GM13977 (cell line): ENCODE data around the gene ITCH.
"Not testable (repeated sequence)": the region's sequence is repeated elsewhere in the genome, so short reads cannot be mapped to it uniquely, and the experiment has no call there.

Source experiments
- DNase-seq: peaks from one replicate; pipeline ENCODE4 v3.0.0; 2012; ENCODE audit warnings: low spot score
- CTCF ChIP-seq: IDR thresholded peaks from 2 replicates; pipeline ENCODE4 v1.5.1; 2012; ENCODE audit warnings: mild to moderate bottlenecking, control low read depth; ENCODE audit not compliant: insufficient read depth; ENCODE audit errors: extremely low read depth, missing control alignments
- in situ Hi-C: fragments of 300-500 bp; cut with MboI; formaldehyde crosslinking; loops from one replicate; pipeline ENCODE4 v1.12.0; 2022; ENCODE audit warnings: low sequenced_read_pairs, low pct_unique_long_range_greater_than_20kb, mixed read lengths, inconsistent platforms; ENCODE audit not compliant: unreplicated experiment

Gene ITCH

GRCh38 chr20:34421766-34422466 is 58.8 kb downstream of the ITCH start:
- no peak for DNase-seq
- no peak for TF ChIP-seq CTCF
- in situ Hi-C loops, result no loop called here

DNA sequence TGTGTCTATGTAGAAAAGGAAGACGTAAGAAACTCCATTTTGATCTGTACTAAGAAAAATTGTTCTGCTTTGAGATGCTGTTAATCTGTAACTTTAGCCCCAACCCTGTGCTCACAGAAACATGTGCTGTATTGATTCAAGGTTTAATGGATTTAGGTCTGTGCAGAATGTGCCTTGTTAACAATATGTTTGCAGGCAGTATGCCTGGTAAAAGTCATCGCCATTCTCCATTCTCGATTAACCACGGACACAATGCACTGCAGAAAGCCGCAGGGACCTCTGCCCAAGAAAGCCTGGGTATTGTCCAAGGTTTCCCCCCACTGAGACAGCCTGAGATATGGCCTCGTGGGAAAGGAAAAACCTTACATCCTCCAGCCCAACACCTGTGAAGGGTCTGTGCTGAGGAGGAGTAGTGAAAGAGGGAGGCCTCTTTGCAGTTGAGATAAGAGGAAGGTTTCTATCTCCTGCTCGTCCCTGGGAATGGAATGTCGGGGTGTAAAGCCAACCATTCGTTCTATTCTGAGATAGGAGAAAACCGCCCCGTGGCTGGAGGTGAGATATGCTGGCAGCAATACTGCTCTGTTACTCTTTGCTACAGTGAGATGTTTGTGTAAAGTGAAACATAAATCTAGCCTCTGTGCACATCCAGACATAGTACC is 62.1 kb downstream of the ITCH start:
- in situ Hi-C loops, DNase-seq: not testable (repeated sequence)

DNA sequence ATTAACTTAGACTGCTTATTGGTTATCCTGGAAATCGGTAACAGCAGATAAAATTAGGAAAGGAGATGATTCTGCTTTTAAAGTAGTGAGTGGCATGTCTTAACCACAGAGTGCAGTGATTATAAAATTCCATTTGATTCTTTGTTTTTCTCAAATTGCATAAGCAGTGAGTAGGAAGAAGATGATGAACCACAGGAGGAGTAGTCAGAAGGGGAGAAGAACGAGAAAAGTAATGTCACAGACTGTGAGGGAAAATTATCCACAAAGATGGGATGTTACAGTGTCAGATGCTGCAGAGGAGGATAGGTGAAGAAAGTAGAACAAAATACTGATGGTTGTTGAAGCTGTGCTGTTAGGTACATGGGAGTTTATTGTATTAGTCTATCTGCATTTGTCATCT is 63.0 kb downstream of the ITCH start:
- TF ChIP-seq CTCF, result no peak
- DNase-seq, result no peak
- in situ Hi-C loops, result no loop called here

GRCh38 chr20:34427331-34427730 is 64.3 kb downstream of the ITCH start:
- TF ChIP-seq CTCF, result no peak
- in situ Hi-C loops, result no loop called here
- DNase-seq, result no peak

GRCh38 chr20:34427784-34428183 is 64.7 kb downstream of the ITCH start:
- no peak for DNase-seq
- no peak for TF ChIP-seq CTCF
- in situ Hi-C loops, result no loop called here

DNA sequence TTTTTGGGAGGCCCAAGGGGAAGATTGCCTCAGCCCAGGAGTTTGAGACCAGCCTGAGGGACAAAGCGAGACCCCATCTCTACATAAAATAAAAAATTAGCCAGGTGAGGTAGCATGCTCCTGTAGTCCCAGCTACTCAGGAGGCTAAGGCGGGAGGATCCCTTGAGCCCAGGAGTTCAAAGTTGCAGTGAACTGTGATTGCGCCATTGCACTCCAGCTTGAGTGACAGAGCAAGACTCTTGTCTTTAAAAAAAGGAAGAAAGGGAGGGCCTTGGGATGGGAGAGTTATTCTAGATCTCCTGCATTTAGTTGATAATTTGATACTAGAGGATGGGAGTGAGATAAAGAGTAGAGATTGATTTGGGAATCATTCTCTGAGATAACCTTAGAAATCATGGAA is 68.1 kb downstream of the ITCH start:
- DNase-seq, result no peak
- no peak for TF ChIP-seq CTCF
- in situ Hi-C loops, result no loop called here

DNA sequence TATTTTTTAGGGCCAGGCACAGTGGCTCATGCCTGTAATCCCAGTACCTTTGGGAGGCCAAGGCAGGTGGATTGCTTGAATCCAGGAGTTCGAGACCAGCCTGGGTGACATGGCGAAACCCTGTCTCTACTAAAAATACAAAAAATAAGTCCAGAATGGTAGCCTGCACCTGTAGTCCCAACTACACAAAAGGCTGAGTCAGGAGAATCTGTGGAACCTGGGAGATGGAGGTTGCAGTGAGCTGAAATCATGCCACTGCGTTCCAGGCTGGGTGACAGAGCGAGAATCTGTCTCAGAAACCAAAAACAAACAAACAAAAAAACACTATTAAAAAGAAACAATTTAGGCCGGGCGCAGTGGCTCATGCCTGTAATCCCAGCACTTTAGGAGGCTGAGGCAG is 69.6 kb downstream of the ITCH start:
- DNase-seq, in situ Hi-C loops: not testable (repeated sequence)
